ENCODE measurements around the gene ZNF19. TPM values are rescaled to one million over a fixed set of nuclear protein-coding genes. Genes with fewer than 3 reads are reported as not detected.

ZNF19 gene
- total RNA-seq (1 to 10 TPM in 7 of 9 donors, under 1 TPM in 2; 0.40 to 2.7 (median 2.0) TPM), polyA plus RNA-seq (under 1 TPM; 0.73 to 0.99 TPM)
- long read RNA-seq, donor 1, partial matches to known transcripts = 1 of 1 reads
- long read RNA-seq, donor 1, other reads (novel, unspliced or antisense) = 0 of 1 reads
- long read RNA-seq, donor 2, partial matches to known transcripts = 3 of 6 reads
- long read RNA-seq, donor 2, other reads (novel, unspliced or antisense) = 1 of 6 reads
- long read RNA-seq, donor 3, partial matches to known transcripts = 2 of 3 reads
- long read RNA-seq, donor 3, other reads (novel, unspliced or antisense) = 1 of 3 reads

- DNase-seq (no peak), ATAC-seq (no peak)
- no peaks in the 10 kb centered on the region for H3K27me3 ChIP-seq
- H3K4me1 ChIP-seq = peaks cover 0 to 5% (median 1%) of the 10 kb centered on the region in 12 donors
- H3K9me3 ChIP-seq = no peaks in the 10 kb centered on the region
- H3K4me3 ChIP-seq = no peak within 1 kb of the TSS
- WGBS, 4 donors = 82 to 86% (median 84%) methylated on average over 22 of the region's 22 CpGs
- intact Hi-C loops (cut with DNase I) = loop anchor here in 2 of 10 donors (5.0 to 10.0 kb wide), 2 partner anchors 37 to 256 kb away; no protein-coding TSS in a partner anchor
- no peaks in the 10 kb centered on the region for H3K36me3 ChIP-seq
- no peak within 1 kb of the TSS for H3K27ac ChIP-seq
- TF ChIP-seq POLR2A (IDR thresholded peaks at IDR 0.05) (no peak), CTCF (IDR thresholded peaks at IDR 0.05) (no peak)
Observed at GRCh38 chr16:71489122-71489521, at the start of gene ZNF19. TSS of gene ZNF19 (minus strand) at chr16:71489324. CDS start at chr16:71482114, 7,210 bp downstream.

- peak in 1 of 5 donors; percentile 6 for DNase-seq
- intact Hi-C loops (cut with DNase I) = no loop called here
- no peak for TF ChIP-seq POLR2A (IDR thresholded peaks at IDR 0.05)
- TF ChIP-seq CTCF (IDR thresholded peaks at IDR 0.05) = peak in 10 of 12 donors; percentile 14 to 55 (median 30)
- H3K27me3 ChIP-seq = peaks cover 0 to 10% (median 0%) of the 10 kb centered on the region in 9 donors
- ATAC-seq = peak in 1 of 4 donors; percentile 36
- no peak overlapping the region for H3K4me3 ChIP-seq
- H3K36me3 ChIP-seq = no peaks in the 10 kb centered on the region
- H3K9me3 ChIP-seq = no peaks in the 10 kb centered on the region
- H3K4me1 ChIP-seq = no peaks in the 10 kb centered on the region
- no peak overlapping the region for H3K27ac ChIP-seq
- WGBS, 4 donors = 40 to 69% (median 60%) methylated on average over 2 to 6 of the region's 6 CpGs
Observed at GRCh38 chr16:71537643-71538042, 48.5 kb upstream of the ZNF19 start.

- Histone ChIP-seq H3K27me3 (peaks cover 0 to 3% (median 0%) of the 10 kb centered on the region in 9 donors), H3K27ac (no peak overlapping the region), H3K4me3 (no peak overlapping the region), H3K4me1 (no peaks in the 10 kb centered on the region), H3K36me3 (no peaks in the 10 kb centered on the region), H3K9me3 (no peaks in the 10 kb centered on the region)
- intact Hi-C loops (cut with DNase I) = no loop called here
- no peak for TF ChIP-seq POLR2A (IDR thresholded peaks at IDR 0.05)
- no peak for TF ChIP-seq CTCF (IDR thresholded peaks at IDR 0.05)
- DNase-seq (no peak), ATAC-seq (no peak)
- 87 to 92% (median 89%) methylated on average over 27 to 28 of the region's 28 CpGs for WGBS, 4 donors
Observed at GRCh38 chr16:71536752-71537499, 47.8 kb upstream of the ZNF19 start.

GRCh38 chr16:71532366-71532765, 43.2 kb upstream of the ZNF19 start:
- H3K9me3 ChIP-seq = no peaks in the 10 kb centered on the region
- H3K27me3 ChIP-seq = peaks cover 0 to 39% (median 5%) of the 10 kb centered on the region in 9 donors
- no peak for DNase-seq
- TF ChIP-seq POLR2A (IDR thresholded peaks at IDR 0.05) (no peak), CTCF (IDR thresholded peaks at IDR 0.05) (no peak)
- 63 to 75% (median 70%) methylated on average over 3 of the region's 3 CpGs for WGBS, 4 donors
- intact Hi-C loops (cut with DNase I) = no loop called here
- no peak overlapping the region for H3K4me3 ChIP-seq
- H3K27ac ChIP-seq = no peak overlapping the region
- H3K4me1 ChIP-seq = no peaks in the 10 kb centered on the region
- no peak for ATAC-seq
- no peaks in the 10 kb centered on the region for H3K36me3 ChIP-seq
